CD8-positive, alpha-beta memory T cell (primary cell): ENCODE measurements around the gene SYNE3. TPM values are rescaled to one million over a fixed set of nuclear protein-coding genes. Genes with fewer than 3 reads are reported as not detected.

Experiments used
- CTCF ChIA-PET: fragments of 350-600 bp; sonication (Branson Sonifier 250); formaldehyde crosslinking; loops from one replicate; lab custom pipeline; 2021; ENCODE audit warnings: antibody characterized with exemption; lab: Charles Lee
- POLR2A ChIA-PET: fragments of 350-600 bp; sonication (Branson Sonifier 250); formaldehyde crosslinking; loops from one replicate; lab custom pipeline; 2021; ENCODE audit warnings: antibody characterized with exemption; lab: Charles Lee
- DNase-seq, 5 donors: peaks; one replicate each; pipeline versions ENCODE4 v3.0.0 to v3.0.0-alpha.2; 2020 to 2022; ENCODE audit warnings: mixed read lengths in 1 of 5
- H3K27ac ChIP-seq: one replicate; pipeline ENCODE4 v1.7.0; 2013; ENCODE audit warnings: low read depth, mild to moderate bottlenecking, low read length, moderate library complexity
- H3K27me3 ChIP-seq: 2 replicates; pipeline ENCODE4 v1.7.0; 2013; ENCODE audit warnings: low read length, mild to moderate bottlenecking; ENCODE audit not compliant: insufficient read depth, poor library complexity, severe bottlenecking
- H3K36me3 ChIP-seq: 2 replicates; pipeline ENCODE4 v1.7.0; 2013; ENCODE audit warnings: mild to moderate bottlenecking, low read length, moderate library complexity; ENCODE audit not compliant: insufficient read depth
- H3K4me1 ChIP-seq: 2 replicates; pipeline ENCODE4 v1.7.0; 2013; ENCODE audit warnings: mild to moderate bottlenecking, low read length, moderate library complexity; ENCODE audit not compliant: insufficient read depth
- H3K4me3 ChIP-seq: 2 replicates; pipeline ENCODE4 v1.7.0; 2013; ENCODE audit warnings: mild to moderate bottlenecking, low read length
- H3K9me3 ChIP-seq: 2 replicates; pipeline ENCODE4 v1.7.0; 2013; ENCODE audit warnings: mild to moderate bottlenecking, low read length
- H3K27ac Mint-ChIP-seq, 8 donors: one replicate each; pipeline ENCODE4 v1.8.0; 2020 to 2021; ENCODE audit warnings: mixed read lengths in 8 of 8, mild to moderate bottlenecking in 6 of 8, inconsistent platforms in 3 of 8, moderate library complexity in 3 of 8
- H3K27me3 Mint-ChIP-seq, 2 donors: one replicate each; pipeline ENCODE4 v1.8.0; 2020 to 2021; ENCODE audit warnings: mixed read lengths in 2 of 2, mild to moderate bottlenecking in 1 of 2, moderate library complexity in 1 of 2
- H3K36me3 Mint-ChIP-seq, 3 donors: one replicate each; pipeline ENCODE4 v1.8.0; 2020 to 2021; ENCODE audit warnings: mixed read lengths in 3 of 3, inconsistent platforms in 1 of 3, mild to moderate bottlenecking in 1 of 3
- H3K4me1 Mint-ChIP-seq, 3 donors: one replicate each; pipeline ENCODE4 v1.8.0; 2020 to 2021; ENCODE audit warnings: mixed read lengths in 3 of 3, inconsistent platforms in 1 of 3, mild to moderate bottlenecking in 1 of 3
- H3K4me3 Mint-ChIP-seq, 7 donors: one replicate each; pipeline ENCODE4 v1.8.0; 2020 to 2021; ENCODE audit warnings: mixed read lengths in 7 of 7, mild to moderate bottlenecking in 6 of 7, moderate library complexity in 4 of 7, inconsistent platforms in 2 of 7
- H3K9me3 Mint-ChIP-seq, 5 donors: one replicate each; pipeline ENCODE4 v1.8.0; 2020 to 2022; ENCODE audit warnings: mixed read lengths in 5 of 5, mild to moderate bottlenecking in 3 of 5, moderate library complexity in 2 of 5, inconsistent platforms in 1 of 5
- polyA plus RNA-seq: library from polyadenylated mRNA; unstranded; fragments of 300-500 nt; fragmentation: Illumina TruSeq; gene quantifications from one replicate; pipeline ENCODE4 v1.2.3, GENCODE V29; 2021
- total RNA-seq, 2 experiments: library from RNA; stranded (reverse); gene quantifications; one replicate each; pipeline ENCODE4 v1.2.3, GENCODE V29; 2021

The SYNE3 gene
- total and polyA plus RNA-seq, 3 experiments from 2014 or later, result 4.3 to 39.7 (median 37.6) TPM

DNA sequence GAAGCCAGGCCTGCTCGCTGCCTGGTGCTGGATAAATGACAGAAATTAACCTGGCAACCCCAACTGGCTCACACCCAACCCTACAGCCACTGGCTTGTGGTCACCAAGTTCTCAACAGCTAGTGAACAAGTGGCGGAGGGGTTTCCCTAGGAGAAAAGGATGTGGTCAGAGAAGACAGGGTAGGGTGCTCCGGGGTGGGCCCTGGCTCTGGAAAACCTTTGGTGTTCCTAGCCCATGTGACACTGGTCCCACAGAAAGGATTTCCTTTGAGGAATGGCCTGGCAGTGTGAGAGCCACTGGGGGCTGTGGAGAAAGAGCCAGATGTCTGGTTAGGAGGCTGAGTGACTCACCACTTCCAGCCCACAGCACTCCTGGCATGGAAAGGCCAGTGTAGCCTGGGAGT is 8.7 kb downstream of the SYNE3 start:
- ChIA-PET CTCF (interaction anchor here (1.0 to 3.6 kb wide), 4 partner anchors 20 to 65 kb away, joined by 3 to 11 read pairs (median 6); no protein-coding TSS in a partner anchor), POLR2A (no interaction called here)
- no peaks in the 10 kb centered on the region for H3K9me3 ChIP-seq
- Mint-ChIP-seq H3K27me3 (no peaks in the 10 kb centered on the region), H3K4me1 (peaks cover 64 to 88% (median 77%) of the 10 kb centered on the region in 3 donors), H3K4me3 (peak overlapping the region in 4 of 7 donors; percentile 13 to 48 (median 27)), H3K9me3 (no peaks in the 10 kb centered on the region), H3K27ac (peak overlapping the region; percentile 32 to 96 (median 74)), H3K36me3 (peaks cover 0 to 35% (median 14%) of the 10 kb centered on the region in 3 donors)
- H3K36me3 ChIP-seq, result no peaks in the 10 kb centered on the region
- peak in 1 of 5 donors; percentile 19 for DNase-seq
- H3K4me3 ChIP-seq, result no peak overlapping the region
- no peak overlapping the region for H3K27ac ChIP-seq
- H3K4me1 ChIP-seq, result peaks cover 65% of the 10 kb centered on the region
- H3K27me3 ChIP-seq, result no peaks in the 10 kb centered on the region

DNA sequence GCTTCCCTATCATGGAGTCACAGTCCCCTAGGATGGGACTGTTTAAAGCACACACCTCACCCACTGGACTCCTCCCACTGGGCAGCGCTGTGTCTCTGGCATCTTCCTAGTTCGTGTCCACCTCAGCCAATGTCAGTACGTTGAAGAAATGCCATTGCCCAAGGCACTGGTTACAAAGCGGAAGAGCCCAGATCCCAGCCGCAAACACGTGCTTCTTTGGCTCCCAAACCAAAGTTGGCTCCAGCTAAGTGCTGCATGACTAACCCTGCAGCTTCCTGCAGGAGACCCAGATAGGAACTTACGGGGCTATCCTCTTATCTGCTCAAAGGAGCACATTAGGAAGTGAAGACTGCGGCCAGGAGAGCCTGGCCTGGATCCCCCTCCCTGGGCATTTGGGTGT is 9.3 kb downstream of the SYNE3 start:
- peaks cover 0 to 39% (median 14%) of the 10 kb centered on the region in 3 donors for H3K36me3 Mint-ChIP-seq
- Histone ChIP-seq H3K36me3 (no peaks in the 10 kb centered on the region), H3K4me3 (no peak overlapping the region), H3K9me3 (no peaks in the 10 kb centered on the region), H3K4me1 (peaks cover 65% of the 10 kb centered on the region), H3K27ac (no peak overlapping the region), H3K27me3 (no peaks in the 10 kb centered on the region)
- peak overlapping the region in 2 of 7 donors; percentile 5 to 25 for H3K4me3 Mint-ChIP-seq
- ChIA-PET CTCF (interaction anchor here (1.6 to 3.6 kb wide), 2 partner anchors 28 to 65 kb away, joined by 3 to 11 read pairs; no protein-coding TSS in a partner anchor), POLR2A (no interaction called here)
- peak overlapping the region in 7 of 8 donors; percentile 61 to 85 (median 74) for H3K27ac Mint-ChIP-seq
- no peak for DNase-seq
- H3K4me1 Mint-ChIP-seq, result peaks cover 68 to 92% (median 80%) of the 10 kb centered on the region in 3 donors
- H3K9me3 Mint-ChIP-seq, result no peaks in the 10 kb centered on the region
- no peaks in the 10 kb centered on the region for H3K27me3 Mint-ChIP-seq

DNA sequence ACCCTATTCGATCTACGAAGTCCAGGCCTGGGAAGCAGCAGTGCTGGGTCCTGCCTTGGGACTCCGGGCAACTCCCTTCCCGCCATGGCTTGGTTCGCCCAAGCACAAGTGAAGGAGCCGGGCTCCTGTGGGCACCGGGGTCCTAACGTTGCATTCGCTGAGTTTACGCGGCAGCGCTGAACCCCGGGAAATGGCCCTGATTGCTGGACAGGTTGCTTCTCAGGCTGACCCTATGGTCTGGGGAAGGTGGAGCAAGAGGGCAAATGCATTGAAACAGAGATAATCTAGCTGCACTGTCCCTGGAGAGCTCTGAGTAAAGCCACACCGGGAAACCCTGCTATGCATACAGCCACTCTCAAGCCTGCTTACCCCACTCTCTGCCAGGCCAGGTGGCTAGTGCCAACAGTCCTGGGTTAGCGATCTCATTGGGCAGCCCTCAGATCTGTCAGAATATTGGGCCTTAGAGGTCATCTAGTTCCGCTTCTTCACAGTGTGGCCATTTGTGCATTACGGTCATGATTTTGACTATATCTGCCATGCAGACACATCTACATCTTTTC is 11.3 kb downstream of the SYNE3 start:
- Mint-ChIP-seq H3K9me3 (no peaks in the 10 kb centered on the region), H3K27ac (peak overlapping the region in 2 of 8 donors; percentile 12 to 57)
- no peak overlapping the region for H3K4me3 ChIP-seq

DNA sequence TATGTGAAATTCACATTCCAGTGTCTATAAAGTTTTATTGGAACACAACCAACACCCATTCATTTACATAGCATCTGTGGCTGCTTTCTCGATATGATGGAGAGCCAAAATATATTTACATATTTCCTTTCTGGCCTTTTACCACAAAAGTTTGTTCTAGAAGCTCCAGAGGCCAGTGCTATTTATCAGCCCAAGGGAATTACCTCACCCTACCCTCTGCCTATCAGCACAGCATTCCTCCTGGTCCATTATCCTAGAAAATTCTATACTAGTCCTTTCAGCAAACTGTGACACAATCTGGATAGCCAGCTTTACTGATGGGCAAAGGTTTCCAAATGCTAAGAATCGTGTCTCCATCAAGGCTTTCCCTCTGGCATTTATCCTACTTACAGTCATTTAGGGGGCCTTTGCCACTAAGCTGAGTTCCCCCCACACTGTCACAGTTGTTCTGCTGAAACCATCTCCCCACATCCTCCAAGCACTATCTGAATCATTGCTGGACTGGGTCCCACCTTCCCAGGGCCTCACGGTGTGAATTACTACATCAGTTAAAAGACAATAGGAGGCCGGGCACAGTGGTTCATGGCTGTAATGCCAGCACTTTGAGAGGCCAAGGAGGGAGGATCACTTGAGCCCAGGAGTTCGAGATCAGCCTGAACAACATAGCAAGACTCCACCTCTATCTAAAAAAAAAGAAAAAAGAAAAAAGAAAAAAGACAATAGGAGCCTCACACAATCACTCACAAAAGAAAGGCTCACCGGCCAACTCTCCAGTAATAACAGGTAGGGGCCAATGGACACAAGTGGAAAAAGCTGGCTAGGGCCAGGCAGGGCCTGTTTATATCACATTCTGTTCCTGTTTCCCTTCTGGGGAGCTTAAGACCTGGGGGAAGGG is 12.1 kb downstream of the SYNE3 start:
- H3K27ac Mint-ChIP-seq, result peak overlapping the region in 7 of 8 donors; percentile 56 to 89 (median 83)
- peaks cover 0 to 2% of the 10 kb centered on the region in 2 donors for H3K27me3 Mint-ChIP-seq
- peaks cover 62 to 88% (median 82%) of the 10 kb centered on the region in 3 donors for H3K4me1 Mint-ChIP-seq
- Histone ChIP-seq H3K4me3 (no peak overlapping the region), H3K27me3 (no peaks in the 10 kb centered on the region), H3K36me3 (no peaks in the 10 kb centered on the region), H3K9me3 (no peaks in the 10 kb centered on the region), H3K4me1 (peaks cover 60% of the 10 kb centered on the region), H3K27ac (no peak overlapping the region)
- peaks cover 8 to 44% (median 17%) of the 10 kb centered on the region in 3 donors for H3K36me3 Mint-ChIP-seq
- ChIA-PET CTCF (interaction anchor here (1.1 to 1.3 kb wide), 3 partner anchors 9 to 62 kb away, joined by 3 to 5 read pairs (median 4); no protein-coding TSS in a partner anchor), POLR2A (interaction anchor here (1.0 to 1.1 kb wide), 2 partner anchors 8 to 14 kb away, joined by 3 to 4 read pairs; no protein-coding TSS in a partner anchor)
- peak overlapping the region in 5 of 7 donors; percentile 5 to 57 (median 32) for H3K4me3 Mint-ChIP-seq
- no peak for DNase-seq
- no peaks in the 10 kb centered on the region for H3K9me3 Mint-ChIP-seq

More for the DNA sequence above, 11.3 kb downstream of the SYNE3 start:
- Mint-ChIP-seq H3K27me3 (peaks cover 0 to 2% of the 10 kb centered on the region in 2 donors), H3K4me1 (peaks cover 66 to 93% (median 88%) of the 10 kb centered on the region in 3 donors), H3K36me3 (peaks cover 8 to 46% (median 18%) of the 10 kb centered on the region in 3 donors), H3K4me3 (no peak overlapping the region)
- DNase-seq, result no peak
- Histone ChIP-seq H3K27me3 (no peaks in the 10 kb centered on the region), H3K4me1 (peaks cover 65% of the 10 kb centered on the region), H3K9me3 (no peaks in the 10 kb centered on the region), H3K36me3 (no peaks in the 10 kb centered on the region), H3K27ac (no peak overlapping the region)
- ChIA-PET CTCF (interaction anchor here (0.9 to 3.6 kb wide), 4 partner anchors 9 to 63 kb away, joined by 3 to 11 read pairs (median 4); no protein-coding TSS in a partner anchor), POLR2A (interaction anchor here (1.1 kb wide), 1 partner anchor 13 kb away, joined by 4 read pairs; no protein-coding TSS in a partner anchor)

DNA sequence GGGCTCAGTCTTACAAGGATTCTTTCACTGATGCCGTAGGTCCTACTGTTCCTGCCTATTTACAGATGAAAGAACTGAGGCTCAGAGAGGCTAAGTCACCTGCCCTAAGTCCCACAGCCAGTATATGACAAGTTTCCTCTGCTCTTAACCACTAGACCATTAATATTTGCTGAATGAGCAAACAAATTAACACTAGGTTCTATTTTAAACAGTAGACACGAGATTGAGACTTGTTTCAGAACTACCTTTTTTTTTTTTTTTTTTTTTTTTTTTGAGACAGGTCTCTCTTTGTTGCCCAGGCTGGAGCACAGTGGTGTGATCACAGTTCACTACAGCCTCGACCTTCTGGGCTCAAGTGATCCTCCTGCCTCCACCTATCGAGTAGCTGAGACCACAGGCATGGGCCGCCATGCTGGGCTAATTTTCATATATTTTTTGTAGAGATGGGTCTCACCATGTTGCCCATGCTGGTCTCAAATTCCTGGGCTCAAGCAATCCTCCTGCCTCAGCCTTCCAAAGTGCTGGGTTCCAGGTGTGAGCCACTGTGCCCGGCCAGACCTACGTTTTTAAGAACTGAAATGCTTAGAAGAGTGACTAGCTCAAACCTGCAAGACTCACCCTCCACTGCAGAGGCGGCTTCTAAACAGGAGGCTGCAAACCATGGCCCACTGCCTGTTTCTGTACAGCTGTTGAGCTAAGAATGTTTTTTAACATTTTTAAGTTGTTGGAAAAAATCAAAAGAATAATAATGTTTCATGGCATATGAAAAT is 12.9 kb downstream of the SYNE3 start:
- POLR2A ChIA-PET, result interaction anchor here (1.0 to 1.1 kb wide), 2 partner anchors 9 to 15 kb away, joined by 3 to 4 read pairs; no protein-coding TSS in a partner anchor
- H3K27ac ChIP-seq, result no peak overlapping the region
- peak overlapping the region in 7 of 8 donors; percentile 37 to 86 (median 76) for H3K27ac Mint-ChIP-seq
- no peak for DNase-seq
- H3K4me3 Mint-ChIP-seq, result peak overlapping the region in 3 of 7 donors; percentile 24 to 44 (median 26)
- no peaks in the 10 kb centered on the region for H3K9me3 Mint-ChIP-seq
- no peaks in the 10 kb centered on the region for H3K27me3 ChIP-seq
- H3K36me3 ChIP-seq, result no peaks in the 10 kb centered on the region
- CTCF ChIA-PET, result interaction anchor here (1.0 to 1.3 kb wide), 4 partner anchors 14 to 61 kb away, joined by 3 to 5 read pairs (median 4); no protein-coding TSS in a partner anchor
- H3K9me3 ChIP-seq, result no peaks in the 10 kb centered on the region
- H3K36me3 Mint-ChIP-seq, result peaks cover 8 to 45% (median 14%) of the 10 kb centered on the region in 3 donors
- no peak overlapping the region for H3K4me3 ChIP-seq
- peaks cover 61% of the 10 kb centered on the region for H3K4me1 ChIP-seq
- H3K27me3 Mint-ChIP-seq, result peaks cover 0 to 2% of the 10 kb centered on the region in 2 donors
- H3K4me1 Mint-ChIP-seq, result peaks cover 62 to 89% (median 78%) of the 10 kb centered on the region in 3 donors

DNA sequence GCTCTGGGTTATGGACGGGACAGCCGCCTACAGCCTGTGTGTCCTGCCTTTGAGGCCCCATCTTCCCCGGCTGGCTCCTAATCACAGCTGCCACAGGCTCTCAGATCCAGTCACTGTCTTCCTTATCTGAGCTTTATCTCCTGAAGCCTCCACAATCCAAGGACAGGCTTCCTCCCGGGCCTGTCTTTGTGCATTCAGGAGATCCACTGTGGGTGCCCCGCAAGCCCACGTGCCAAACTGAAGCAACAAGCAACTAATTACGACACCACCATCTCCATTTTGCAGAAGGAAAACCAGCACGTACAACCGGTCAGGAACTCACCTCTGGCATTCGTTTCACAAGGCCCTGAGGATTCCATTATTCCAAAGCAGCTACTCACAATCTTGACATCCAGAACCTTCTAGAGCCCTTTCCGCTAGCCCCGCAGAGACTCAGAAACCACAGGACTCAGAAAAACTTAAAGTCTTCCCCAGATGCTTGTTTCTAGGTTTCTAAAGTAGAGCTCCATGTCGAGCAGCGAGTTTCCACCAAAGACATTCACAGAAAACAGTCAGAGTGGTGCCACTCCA is 14.0 kb downstream of the SYNE3 start:
- peaks cover 0 to 2% of the 10 kb centered on the region in 2 donors for H3K27me3 Mint-ChIP-seq
- H3K9me3 Mint-ChIP-seq, result no peaks in the 10 kb centered on the region
- H3K4me3 ChIP-seq, result no peak overlapping the region
- ChIA-PET CTCF (interaction anchor here (1.0 to 1.3 kb wide), 2 partner anchors 12 to 25 kb away, joined by 3 to 5 read pairs; no protein-coding TSS in a partner anchor), POLR2A (no interaction called here)
- no peaks in the 10 kb centered on the region for H3K9me3 ChIP-seq
- H3K4me1 Mint-ChIP-seq, result peaks cover 55 to 85% (median 75%) of the 10 kb centered on the region in 3 donors
- peaks cover 54% of the 10 kb centered on the region for H3K4me1 ChIP-seq
- peak overlapping the region in 4 of 8 donors; percentile 21 to 56 (median 48) for H3K27ac Mint-ChIP-seq
- no peaks in the 10 kb centered on the region for H3K36me3 ChIP-seq
- no peak overlapping the region for H3K27ac ChIP-seq
- no peak overlapping the region for H3K4me3 Mint-ChIP-seq
- H3K36me3 Mint-ChIP-seq, result peaks cover 8 to 41% (median 11%) of the 10 kb centered on the region in 3 donors
- DNase-seq, result no peak
- H3K27me3 ChIP-seq, result no peaks in the 10 kb centered on the region
